Panc1 (cell line): ENCODE data around the gene LNPEP. TPM values are rescaled to one million over a fixed set of nuclear protein-coding genes. Genes with fewer than 3 reads are reported as not detected.

ENCODE experiments used
- ATAC-seq: fragments of 200-7000 bp; cut with Tn5 transposase; 2 replicates; pipeline ENCODE4 v1.9.1; 2020; ENCODE audit warnings: mild to moderate bottlenecking, moderate library complexity
- BruUV-seq: library from RNA; stranded (reverse); fragments of 400-500 nt; replicated peaks from 2 replicates; lab custom pipeline; 2021; lab: Mats Ljungman, UMichigan
- CTCF ChIA-PET: fragments of 300-600 bp; sonication (Branson Sonifier 250); formaldehyde crosslinking; loops from one replicate; lab custom pipeline; 2022; ENCODE audit warnings: antibody characterized with exemption; lab: Charles Lee
- POLR2A ChIA-PET: fragments of 300-600 bp; sonication (Branson Sonifier 250); formaldehyde crosslinking; loops from one replicate; lab custom pipeline; 2022; ENCODE audit warnings: antibody characterized with exemption; lab: Charles Lee
- DNase-seq: peaks from one replicate; pipeline ENCODE4 v3.0.0-alpha.2; 2010; ENCODE audit warnings: low read depth, low spot score
- H3K27ac ChIP-seq: 2 replicates; pipeline ENCODE4 v1.5.1; 2011; ENCODE audit warnings: mild to moderate bottlenecking, low read length, inconsistent platforms
- H3K27me3 ChIP-seq: fragments of 200-500 bp; sonication (Bioruptor generic); 2 replicates; pipeline ENCODE4 v1.6.0; 2014; ENCODE audit warnings: low read length, inconsistent platforms; ENCODE audit not compliant: control insufficient read depth, insufficient read depth
- H3K36me3 ChIP-seq: fragments of 200-500 bp; sonication (Bioruptor generic); 2 replicates; pipeline ENCODE4 v1.5.1; 2014; ENCODE audit warnings: inconsistent platforms, mild to moderate bottlenecking, low read length, moderate library complexity; ENCODE audit not compliant: control insufficient read depth, insufficient read depth
- H3K4me1 ChIP-seq: 2 replicates; pipeline ENCODE4 v1.5.1; 2011; ENCODE audit warnings: inconsistent platforms, mild to moderate bottlenecking, low read length, moderate library complexity; ENCODE audit not compliant: control insufficient read depth, insufficient read depth
- H3K4me3 ChIP-seq, 2 experiments: 2 replicates each; pipeline ENCODE4 v1.5.1; 2011 to 2012; ENCODE audit warnings: low read depth in 2 of 2, low read length in 2 of 2, mild to moderate bottlenecking in 2 of 2, inconsistent platforms in 1 of 2, moderate library complexity in 1 of 2
- H3K9me3 ChIP-seq: fragments of 200-500 bp; sonication (Bioruptor generic); 2 replicates; pipeline ENCODE4 v1.5.1; 2014; ENCODE audit warnings: low read depth, mild to moderate bottlenecking, inconsistent platforms, low read length, moderate library complexity; ENCODE audit not compliant: control insufficient read depth, insufficient read depth
- POLR2AphosphoS5 ChIP-seq: IDR thresholded peaks from 2 replicates; pipeline ENCODE4 v1.6.1; 2012; ENCODE audit warnings: mild to moderate bottlenecking, low read depth, low read length, moderate library complexity
- SIN3A ChIP-seq: IDR thresholded peaks from 2 replicates; pipeline ENCODE4 v1.6.1; 2012; ENCODE audit warnings: low read depth, mild to moderate bottlenecking, low read length, moderate library complexity, borderline replicate concordance; ENCODE audit not compliant: insufficient read depth
- TCF7L2 ChIP-seq: IDR thresholded peaks from 2 replicates; pipeline ENCODE4 v1.6.1; 2011; ENCODE audit warnings: mild to moderate bottlenecking, low read depth, low read length, inconsistent platforms
- in situ Hi-C: cut with HindIII; loops from 2 replicates; pipeline ENCODE4 v1.10.0; 2016; ENCODE audit warnings: low sequenced_read_pairs, low pct_unique_long_range_greater_than_20kb
- intact Hi-C: fragments of 100-400 bp; cut with micrococcal nuclease; formaldehyde crosslinking; loops from one replicate; pipeline ENCODE4 v1.10.0; 2022; ENCODE audit not compliant: unreplicated experiment
- total RNA-seq: library from RNA; stranded (reverse); gene quantifications from one replicate; pipeline ENCODE4 v1.2.1, GENCODE V29; 2021; ENCODE audit not compliant: unreplicated experiment
- TF ChIP-seq, protein P1 (sequence below): fragments of 450-650 bp; IDR thresholded peaks from 2 replicates; pipeline ENCODE4 v1.5.1; 2017; ENCODE audit warnings: mild to moderate bottlenecking
- TF ChIP-seq, protein P2 (sequence below), 2 experiments: IDR thresholded peaks; 2 replicates each; pipeline ENCODE4 v1.6.1; 2011 to 2012; ENCODE audit warnings: low read depth in 2 of 2, control low read depth in 1 of 2, low read length in 1 of 2, mild to moderate bottlenecking in 1 of 2, moderate library complexity in 1 of 2; ENCODE audit not compliant: insufficient read depth in 1 of 2

The LNPEP gene
- total RNA-seq, 1 experiment from 2014 or later, result 46.6 TPM

DNA sequence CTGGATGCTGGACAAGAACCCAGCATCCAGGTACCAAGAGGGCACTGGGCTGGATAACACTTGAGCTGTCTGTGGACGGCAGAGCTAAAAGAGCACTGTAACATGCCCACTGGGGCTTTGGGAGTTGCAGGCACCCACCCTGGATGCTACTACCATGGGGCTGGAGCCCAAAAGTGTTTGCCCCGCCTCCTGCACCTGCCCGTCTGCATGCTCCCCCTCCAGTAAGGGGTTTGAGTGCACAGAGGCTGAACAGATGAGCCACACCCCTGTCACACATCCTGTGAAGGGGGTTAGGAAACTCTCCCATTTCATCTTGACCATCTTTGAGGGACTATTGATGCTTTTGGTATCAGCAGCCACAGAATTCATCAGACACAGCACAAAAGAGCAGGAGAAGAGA lies 137.5 kb downstream of the LNPEP start:
- no peaks in the 10 kb centered on the region for H3K4me1 ChIP-seq
- no peaks in the 10 kb centered on the region for H3K36me3 ChIP-seq
- no TSS peak for BruUV-seq
- CTCF ChIA-PET, result no interaction called here
- H3K27me3 ChIP-seq, result no peaks in the 10 kb centered on the region
- DNase-seq (no peak), ATAC-seq (no peak)
- H3K4me3 ChIP-seq, result no peak overlapping the region
- intact Hi-C loops (no loop called here), in situ Hi-C loops (no loop called here)
- H3K9me3 ChIP-seq, result no peaks in the 10 kb centered on the region
- POLR2A ChIA-PET, result no interaction called here
- TF ChIP-seq, protein P1, sequence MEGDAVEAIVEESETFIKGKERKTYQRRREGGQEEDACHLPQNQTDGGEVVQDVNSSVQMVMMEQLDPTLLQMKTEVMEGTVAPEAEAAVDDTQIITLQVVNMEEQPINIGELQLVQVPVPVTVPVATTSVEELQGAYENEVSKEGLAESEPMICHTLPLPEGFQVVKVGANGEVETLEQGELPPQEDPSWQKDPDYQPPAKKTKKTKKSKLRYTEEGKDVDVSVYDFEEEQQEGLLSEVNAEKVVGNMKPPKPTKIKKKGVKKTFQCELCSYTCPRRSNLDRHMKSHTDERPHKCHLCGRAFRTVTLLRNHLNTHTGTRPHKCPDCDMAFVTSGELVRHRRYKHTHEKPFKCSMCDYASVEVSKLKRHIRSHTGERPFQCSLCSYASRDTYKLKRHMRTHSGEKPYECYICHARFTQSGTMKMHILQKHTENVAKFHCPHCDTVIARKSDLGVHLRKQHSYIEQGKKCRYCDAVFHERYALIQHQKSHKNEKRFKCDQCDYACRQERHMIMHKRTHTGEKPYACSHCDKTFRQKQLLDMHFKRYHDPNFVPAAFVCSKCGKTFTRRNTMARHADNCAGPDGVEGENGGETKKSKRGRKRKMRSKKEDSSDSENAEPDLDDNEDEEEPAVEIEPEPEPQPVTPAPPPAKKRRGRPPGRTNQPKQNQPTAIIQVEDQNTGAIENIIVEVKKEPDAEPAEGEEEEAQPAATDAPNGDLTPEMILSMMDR, result no peak
- TF ChIP-seq SIN3A (no peak), TCF7L2 (no peak), POLR2AphosphoS5 (no peak)
- no peak overlapping the region for H3K27ac ChIP-seq

DNA sequence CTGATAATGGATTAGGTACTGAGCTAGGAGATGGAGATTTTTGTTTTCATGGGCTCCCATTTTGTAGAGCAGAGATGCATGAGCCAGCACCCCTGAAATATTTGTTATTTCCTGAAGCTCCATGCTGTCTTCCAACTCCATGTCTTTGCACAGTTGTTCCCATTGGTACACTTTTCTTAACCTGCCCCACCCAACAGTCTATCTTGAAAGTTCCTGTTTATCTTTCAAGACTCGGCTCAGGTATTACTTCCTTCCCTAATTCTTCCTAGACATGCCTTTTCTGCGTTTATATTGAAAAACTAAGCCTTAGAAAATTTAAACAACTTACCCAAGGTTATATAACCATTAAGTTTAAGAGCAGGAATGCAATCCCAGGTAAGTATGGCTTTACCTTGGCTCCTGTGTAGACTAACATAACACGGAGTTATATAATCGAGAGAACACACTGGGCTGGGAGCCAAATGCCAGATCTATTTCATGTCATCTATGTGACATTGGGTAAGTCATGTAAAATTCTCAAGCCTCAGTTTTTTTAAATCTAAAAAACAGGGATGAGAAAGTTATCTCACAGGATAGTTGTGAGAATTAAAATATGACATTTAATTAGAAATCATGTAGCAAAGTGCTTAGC lies 139.1 kb downstream of the LNPEP start:
- intact Hi-C loops, result no loop called here
- BruUV-seq, result no TSS peak
- Histone ChIP-seq H3K4me3 (no peak overlapping the region), H3K27ac (no peak overlapping the region), H3K27me3 (no peaks in the 10 kb centered on the region), H3K9me3 (no peaks in the 10 kb centered on the region), H3K4me1 (no peaks in the 10 kb centered on the region), H3K36me3 (no peaks in the 10 kb centered on the region)
- no peak for ATAC-seq
- DNase-seq, result no peak
- TF ChIP-seq, protein P1, result no peak
- TF ChIP-seq POLR2AphosphoS5, result no peak
- ChIA-PET POLR2A (no interaction called here), CTCF (no interaction called here)
- in situ Hi-C loops, result no loop called here

DNA sequence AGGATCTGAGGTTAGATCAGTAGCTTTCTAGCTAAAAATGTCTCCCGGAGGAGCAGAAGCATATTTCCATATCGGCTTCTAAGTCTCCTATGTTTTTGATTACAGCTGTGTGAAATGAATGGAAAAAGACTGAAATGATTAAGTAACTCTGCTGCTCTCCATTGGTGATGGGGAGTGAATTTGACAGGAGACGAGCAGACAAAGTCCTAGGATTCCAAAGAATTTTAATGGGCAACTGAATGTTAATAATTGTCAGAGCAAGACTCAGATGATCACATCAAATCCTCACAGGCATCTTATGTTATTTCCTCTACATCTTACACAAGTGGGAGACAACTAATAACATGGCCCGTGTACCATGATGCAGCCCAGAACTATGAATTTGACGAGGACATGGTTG lies 139.8 kb downstream of the LNPEP start:
- Histone ChIP-seq H3K27ac (no peak overlapping the region), H3K36me3 (no peaks in the 10 kb centered on the region), H3K27me3 (no peaks in the 10 kb centered on the region), H3K4me1 (no peaks in the 10 kb centered on the region), H3K9me3 (no peaks in the 10 kb centered on the region), H3K4me3 (no peak overlapping the region)
- intact Hi-C loops, result no loop called here
- TF ChIP-seq SIN3A, result no peak
- TF ChIP-seq, protein P1, result no peak
- TF ChIP-seq POLR2AphosphoS5, result no peak
- TF ChIP-seq, protein P2, sequence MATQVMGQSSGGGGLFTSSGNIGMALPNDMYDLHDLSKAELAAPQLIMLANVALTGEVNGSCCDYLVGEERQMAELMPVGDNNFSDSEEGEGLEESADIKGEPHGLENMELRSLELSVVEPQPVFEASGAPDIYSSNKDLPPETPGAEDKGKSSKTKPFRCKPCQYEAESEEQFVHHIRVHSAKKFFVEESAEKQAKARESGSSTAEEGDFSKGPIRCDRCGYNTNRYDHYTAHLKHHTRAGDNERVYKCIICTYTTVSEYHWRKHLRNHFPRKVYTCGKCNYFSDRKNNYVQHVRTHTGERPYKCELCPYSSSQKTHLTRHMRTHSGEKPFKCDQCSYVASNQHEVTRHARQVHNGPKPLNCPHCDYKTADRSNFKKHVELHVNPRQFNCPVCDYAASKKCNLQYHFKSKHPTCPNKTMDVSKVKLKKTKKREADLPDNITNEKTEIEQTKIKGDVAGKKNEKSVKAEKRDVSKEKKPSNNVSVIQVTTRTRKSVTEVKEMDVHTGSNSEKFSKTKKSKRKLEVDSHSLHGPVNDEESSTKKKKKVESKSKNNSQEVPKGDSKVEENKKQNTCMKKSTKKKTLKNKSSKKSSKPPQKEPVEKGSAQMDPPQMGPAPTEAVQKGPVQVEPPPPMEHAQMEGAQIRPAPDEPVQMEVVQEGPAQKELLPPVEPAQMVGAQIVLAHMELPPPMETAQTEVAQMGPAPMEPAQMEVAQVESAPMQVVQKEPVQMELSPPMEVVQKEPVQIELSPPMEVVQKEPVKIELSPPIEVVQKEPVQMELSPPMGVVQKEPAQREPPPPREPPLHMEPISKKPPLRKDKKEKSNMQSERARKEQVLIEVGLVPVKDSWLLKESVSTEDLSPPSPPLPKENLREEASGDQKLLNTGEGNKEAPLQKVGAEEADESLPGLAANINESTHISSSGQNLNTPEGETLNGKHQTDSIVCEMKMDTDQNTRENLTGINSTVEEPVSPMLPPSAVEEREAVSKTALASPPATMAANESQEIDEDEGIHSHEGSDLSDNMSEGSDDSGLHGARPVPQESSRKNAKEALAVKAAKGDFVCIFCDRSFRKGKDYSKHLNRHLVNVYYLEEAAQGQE (IDR thresholded peaks at IDR 0.05; ENCODE audit: insufficient read depth in 1 of 2, low read depth in 2 of 2, low read length in 1 of 2), result no peak
- TF ChIP-seq TCF7L2, result no peak
- ATAC-seq (no peak), DNase-seq (no peak)
- ChIA-PET CTCF (no interaction called here), POLR2A (no interaction called here)
- in situ Hi-C loops, result no loop called here
- no TSS peak for BruUV-seq
